Naive B cell (primary cell): ENCODE results near the gene LNX1. TPM values are rescaled to one million over a fixed set of nuclear protein-coding genes. Genes with fewer than 3 reads are reported as not detected.

ENCODE experiments used
- ATAC-seq, 2 donors: fragments of 150-1000 bp; cut with Tn5 transposase; 2 replicates each; pipeline ENCODE4 v1.10.0; 2021; ENCODE audit warnings: low read depth in 2 of 2, mild to moderate bottlenecking in 2 of 2, moderate library complexity in 2 of 2
- DNase-seq: peaks from one replicate; pipeline ENCODE4 v3.0.0; 2022
- H3K27ac Mint-ChIP-seq, 6 donors: one replicate each; pipeline ENCODE4 v1.8.0; 2020 to 2022; ENCODE audit warnings: mild to moderate bottlenecking in 6 of 6, mixed read lengths in 6 of 6, moderate library complexity in 5 of 6, inconsistent platforms in 2 of 6
- H3K27me3 Mint-ChIP-seq, 3 donors: one replicate each; pipeline ENCODE4 v1.8.0; 2021 to 2022; ENCODE audit warnings: mixed read lengths in 3 of 3, mild to moderate bottlenecking in 1 of 3
- H3K36me3 Mint-ChIP-seq, 2 donors: one replicate each; pipeline ENCODE4 v1.8.0; 2020 to 2022; ENCODE audit warnings: mixed read lengths in 2 of 2, inconsistent platforms in 1 of 2, mild to moderate bottlenecking in 1 of 2
- H3K4me1 Mint-ChIP-seq, 3 donors: one replicate each; pipeline ENCODE4 v1.8.0; 2020 to 2022; ENCODE audit warnings: mixed read lengths in 3 of 3, inconsistent platforms in 1 of 3, mild to moderate bottlenecking in 1 of 3, moderate library complexity in 1 of 3
- H3K4me3 Mint-ChIP-seq, 8 donors: one replicate each; pipeline ENCODE4 v1.8.0; 2020 to 2022; ENCODE audit warnings: mild to moderate bottlenecking in 8 of 8, mixed read lengths in 8 of 8, moderate library complexity in 8 of 8, inconsistent platforms in 2 of 8
- H3K9me3 Mint-ChIP-seq, 7 donors: one replicate each; pipeline ENCODE4 v1.8.0; 2020 to 2022; ENCODE audit warnings: mixed read lengths in 7 of 7, mild to moderate bottlenecking in 5 of 7, inconsistent platforms in 2 of 7, moderate library complexity in 1 of 7
- polyA plus RNA-seq, 6 donors: library from polyadenylated mRNA; unstranded; fragments of 300-500 nt; fragmentation: Illumina TruSeq; gene quantifications; one replicate each; pipeline ENCODE4 v1.2.3, GENCODE V29; 2021; ENCODE audit warnings: low read depth in 6 of 6

The LNX1 gene
- polyA plus RNA-seq, 6 donors from 2014 or later: 0.09 to 0.67 (median 0.49) TPM; not detected in 1

DNA sequence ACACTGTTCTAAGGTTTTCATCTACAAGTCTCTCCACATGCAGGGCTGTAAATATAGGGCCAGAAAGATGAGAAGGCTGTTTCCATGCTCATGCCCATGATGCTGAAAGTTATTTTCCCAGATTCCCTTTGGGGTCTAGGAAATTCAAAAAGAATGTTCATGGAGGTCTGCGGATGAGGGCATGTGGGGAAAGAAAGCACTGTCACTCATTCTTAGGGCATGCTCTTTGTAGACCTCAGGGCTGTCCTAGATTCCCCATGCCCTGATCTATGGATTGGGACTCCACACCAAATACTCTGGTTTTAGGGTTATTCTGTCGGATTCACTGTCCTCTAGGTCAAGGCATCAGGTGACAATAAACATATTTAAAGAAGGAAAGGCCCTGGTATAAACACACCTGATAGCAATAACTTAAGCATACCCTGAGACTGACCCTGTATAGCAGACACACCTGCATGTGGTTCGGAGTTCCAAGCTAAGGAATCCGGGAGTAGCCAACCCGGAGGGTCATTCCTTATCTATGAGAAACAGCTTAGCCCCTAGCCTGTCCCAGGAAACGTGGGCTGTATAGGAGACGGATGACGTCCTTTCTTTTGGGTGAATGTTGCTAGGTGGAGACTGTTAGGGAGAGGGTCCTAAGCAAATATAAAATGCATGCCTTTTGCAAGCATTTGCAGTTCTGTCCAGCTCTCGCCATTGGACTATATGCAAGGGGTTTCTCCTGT is 37.6 kb downstream of the LNX1 start:
- no peaks in the 10 kb centered on the region for H3K4me1 Mint-ChIP-seq
- H3K36me3 Mint-ChIP-seq: no peaks in the 10 kb centered on the region
- peaks cover 0 to 20% (median 5%) of the 10 kb centered on the region in 7 donors for H3K9me3 Mint-ChIP-seq
- DNase-seq (no peak), ATAC-seq (no peak)
- H3K27me3 Mint-ChIP-seq: peaks cover 0 to 8% (median 7%) of the 10 kb centered on the region in 3 donors
- H3K27ac Mint-ChIP-seq: peak overlapping the region in 1 of 6 donors; percentile 35
- H3K4me3 Mint-ChIP-seq: no peak overlapping the region

DNA sequence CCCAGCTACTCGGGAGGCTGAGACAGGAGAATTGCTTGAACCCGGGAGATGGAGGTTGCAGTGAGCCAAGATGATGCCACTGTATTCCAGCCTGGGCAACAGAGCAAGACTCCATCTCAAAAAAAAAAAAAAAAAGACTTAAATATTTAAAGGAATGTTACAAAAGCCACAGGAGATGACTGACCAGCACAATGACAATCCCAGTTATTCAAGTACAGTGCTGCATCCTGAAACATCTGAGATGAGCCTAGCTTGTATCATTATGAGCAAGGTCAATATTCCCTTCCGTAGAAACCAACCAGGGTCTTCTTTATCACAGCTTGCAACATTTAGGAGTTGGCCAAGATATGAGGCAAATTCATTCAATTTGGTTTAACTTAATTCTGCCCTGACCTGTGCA is 38.6 kb downstream of the LNX1 start:
- Mint-ChIP-seq H3K9me3 (peaks cover 0 to 26% (median 8%) of the 10 kb centered on the region in 7 donors), H3K36me3 (no peaks in the 10 kb centered on the region), H3K4me3 (no peak overlapping the region), H3K27me3 (peaks cover 0 to 12% (median 6%) of the 10 kb centered on the region in 3 donors), H3K27ac (no peak overlapping the region), H3K4me1 (no peaks in the 10 kb centered on the region)
- DNase-seq (no peak), ATAC-seq (no peak)

DNA sequence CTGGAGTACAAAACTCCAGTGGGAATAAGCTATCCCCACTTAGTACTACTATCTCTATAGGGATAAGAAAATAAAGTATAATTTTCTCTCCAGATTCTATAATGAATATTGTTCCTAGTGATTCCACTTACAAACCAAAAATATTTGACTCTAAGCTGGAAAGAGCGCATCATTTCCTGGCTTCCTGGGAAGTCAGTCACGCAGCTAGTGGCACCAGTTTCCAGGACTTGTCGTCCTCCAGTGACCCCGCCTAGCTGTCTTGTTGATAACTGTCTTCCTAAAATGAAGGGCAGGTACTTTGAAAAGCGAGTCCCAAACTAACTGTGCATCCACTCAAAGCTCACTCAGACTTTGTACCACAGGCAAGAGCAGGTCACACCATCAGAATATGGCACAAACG is 39.3 kb downstream of the LNX1 start:
- Mint-ChIP-seq H3K4me3 (no peak overlapping the region), H3K27me3 (peaks cover under 1 to 17% (median 6%) of the 10 kb centered on the region in 3 donors), H3K27ac (no peak overlapping the region), H3K4me1 (no peaks in the 10 kb centered on the region), H3K9me3 (peaks cover 0 to 26% (median 11%) of the 10 kb centered on the region in 7 donors), H3K36me3 (no peaks in the 10 kb centered on the region)
- no peak for DNase-seq
- no peak for ATAC-seq

DNA sequence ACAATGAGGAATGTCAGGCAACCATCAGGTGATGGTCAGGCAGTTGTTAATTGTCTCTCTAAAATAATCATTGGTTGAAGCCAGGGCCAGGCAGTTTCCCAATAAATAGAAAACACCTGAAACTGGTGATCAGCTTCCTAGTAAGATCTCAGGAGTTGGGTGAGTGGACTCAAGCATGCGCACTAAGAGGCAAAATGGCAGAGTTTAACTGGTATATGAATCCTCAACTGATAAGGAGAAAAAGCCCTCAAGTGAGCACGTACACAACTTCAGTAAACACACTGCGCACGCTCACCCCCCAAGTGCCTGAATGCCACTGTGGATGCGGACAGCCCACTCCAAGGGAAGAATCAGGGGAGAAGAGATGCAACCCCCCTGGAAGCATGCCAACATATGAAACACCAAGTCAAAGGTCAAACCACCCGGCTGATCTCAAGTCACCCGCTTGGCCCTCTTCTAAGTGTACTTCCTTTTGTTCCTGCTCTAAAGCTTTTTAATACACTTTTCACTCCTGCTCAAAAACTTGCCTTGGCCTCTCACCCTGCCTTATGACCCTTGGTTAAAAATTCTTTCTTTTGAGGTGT is 39.9 kb downstream of the LNX1 start:
- Mint-ChIP-seq H3K4me1 (no peaks in the 10 kb centered on the region), H3K27me3 (peaks cover 6 to 18% (median 7%) of the 10 kb centered on the region in 3 donors), H3K9me3 (peaks cover 0 to 26% (median 11%) of the 10 kb centered on the region in 7 donors), H3K36me3 (no peaks in the 10 kb centered on the region), H3K4me3 (no peak overlapping the region), H3K27ac (no peak overlapping the region)
- ATAC-seq (no peak), DNase-seq (no peak)

DNA sequence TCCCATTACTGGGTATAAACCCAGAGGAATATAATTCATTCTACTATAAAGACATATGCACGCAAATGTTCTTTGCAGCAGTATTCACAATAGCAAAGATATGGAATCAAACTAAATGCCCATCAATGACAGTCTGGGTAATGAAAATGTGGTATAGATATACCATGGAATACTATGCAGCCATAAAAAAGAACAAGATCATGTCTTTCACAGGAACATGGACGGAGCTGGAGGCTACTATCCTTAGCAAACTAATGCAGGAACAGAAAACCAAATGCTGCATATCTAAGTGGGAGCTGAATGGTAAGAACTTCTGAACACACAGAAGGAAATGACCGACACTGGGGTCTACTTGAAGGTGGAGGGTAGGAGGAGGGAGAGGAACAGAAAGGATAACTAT is 42.6 kb downstream of the LNX1 start:
- no peaks in the 10 kb centered on the region for H3K36me3 Mint-ChIP-seq
- no peak overlapping the region for H3K27ac Mint-ChIP-seq
- H3K4me1 Mint-ChIP-seq: no peaks in the 10 kb centered on the region
- no peak overlapping the region for H3K4me3 Mint-ChIP-seq
- DNase-seq (no peak), ATAC-seq (no peak)
- peaks cover 8 to 14% (median 11%) of the 10 kb centered on the region in 3 donors for H3K27me3 Mint-ChIP-seq
- peaks cover 0 to 26% (median 11%) of the 10 kb centered on the region in 7 donors for H3K9me3 Mint-ChIP-seq

DNA sequence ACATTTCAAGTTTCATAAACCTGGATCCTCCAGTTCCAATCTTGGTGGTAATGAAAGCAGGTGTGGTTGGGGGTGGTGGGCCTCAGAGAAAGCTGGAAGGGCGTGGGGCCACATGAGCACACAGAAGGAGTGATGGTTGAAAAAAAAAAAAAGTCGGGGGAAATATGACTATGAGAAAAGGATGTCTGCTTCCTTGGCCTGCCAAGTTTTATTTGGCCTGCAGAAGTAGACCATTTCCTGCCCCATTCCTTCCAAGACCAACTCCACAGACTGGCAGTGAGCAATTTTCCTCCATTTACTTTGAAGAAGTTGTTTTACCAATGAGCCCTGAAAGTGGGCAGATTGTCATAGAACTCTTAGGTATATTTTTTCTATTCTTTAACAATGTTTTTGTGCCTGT is 43.3 kb downstream of the LNX1 start:
- no peak overlapping the region for H3K4me3 Mint-ChIP-seq
- no peaks in the 10 kb centered on the region for H3K36me3 Mint-ChIP-seq
- H3K27me3 Mint-ChIP-seq: peaks cover 8 to 17% (median 12%) of the 10 kb centered on the region in 3 donors
- ATAC-seq (no peak), DNase-seq (no peak)
- H3K27ac Mint-ChIP-seq: no peak overlapping the region
- no peaks in the 10 kb centered on the region for H3K4me1 Mint-ChIP-seq
- H3K9me3 Mint-ChIP-seq: peaks cover 0 to 26% (median 11%) of the 10 kb centered on the region in 7 donors

DNA sequence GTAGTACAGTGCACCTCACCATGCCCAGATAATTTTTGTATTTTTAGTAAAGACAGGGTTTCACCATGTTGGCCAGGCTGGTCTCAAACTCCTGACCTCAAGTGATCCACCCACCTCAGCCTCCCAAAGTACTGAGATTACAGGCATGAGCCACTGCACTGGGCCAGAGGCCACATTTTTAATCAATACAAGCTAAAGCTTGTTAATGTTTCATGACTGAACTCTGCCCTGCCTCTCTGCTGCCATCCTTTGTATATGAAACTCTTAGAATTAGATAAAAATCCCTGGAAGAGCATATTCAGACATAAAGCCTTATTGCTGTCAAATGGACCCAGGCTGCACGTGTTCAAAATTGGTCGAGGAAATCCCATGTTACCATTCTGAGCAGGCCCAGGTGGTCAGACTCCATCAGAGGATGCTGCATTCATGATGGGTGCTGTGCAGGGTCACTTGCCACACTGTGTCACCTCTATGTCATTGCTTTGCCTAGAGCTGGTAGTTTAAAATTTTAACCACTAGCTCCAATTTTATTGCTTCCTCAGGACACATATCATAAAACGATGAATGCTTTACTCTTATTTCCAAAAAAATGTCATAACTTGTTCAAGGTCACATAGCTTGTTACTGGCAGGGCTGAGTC is 45.2 kb downstream of the LNX1 start:
- DNase-seq: no peak
- no peak for ATAC-seq
- Mint-ChIP-seq H3K9me3 (peaks cover 0 to 15% (median 8%) of the 10 kb centered on the region in 7 donors), H3K27ac (no peak overlapping the region), H3K36me3 (no peaks in the 10 kb centered on the region), H3K4me1 (no peaks in the 10 kb centered on the region), H3K4me3 (no peak overlapping the region), H3K27me3 (peaks cover 12 to 21% (median 17%) of the 10 kb centered on the region in 3 donors)

DNA sequence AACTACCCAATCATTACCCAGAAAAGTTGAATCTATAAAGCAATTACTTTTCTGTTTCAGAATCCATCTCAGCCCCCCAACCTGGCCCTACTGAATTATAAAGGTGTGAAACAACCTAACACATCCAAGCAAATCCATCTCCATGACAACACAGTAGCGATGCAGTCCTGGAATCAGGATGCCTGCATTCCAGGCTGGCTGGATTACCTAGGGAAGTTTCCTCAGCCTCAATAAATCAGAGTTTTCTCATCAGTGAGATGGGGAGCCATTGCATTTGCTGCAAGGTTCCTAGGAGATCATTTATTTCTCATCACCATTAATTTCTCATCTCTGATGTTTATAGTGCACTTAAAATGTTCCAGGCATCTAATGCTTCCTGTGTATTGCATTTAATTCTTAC is 46.0 kb downstream of the LNX1 start:
- DNase-seq: no peak
- Mint-ChIP-seq H3K27me3 (peaks cover 12 to 21% (median 17%) of the 10 kb centered on the region in 3 donors), H3K4me3 (no peak overlapping the region), H3K9me3 (peaks cover 0 to 14% (median 8%) of the 10 kb centered on the region in 7 donors), H3K4me1 (no peaks in the 10 kb centered on the region), H3K36me3 (no peaks in the 10 kb centered on the region), H3K27ac (no peak overlapping the region)
- ATAC-seq: no peak

DNA sequence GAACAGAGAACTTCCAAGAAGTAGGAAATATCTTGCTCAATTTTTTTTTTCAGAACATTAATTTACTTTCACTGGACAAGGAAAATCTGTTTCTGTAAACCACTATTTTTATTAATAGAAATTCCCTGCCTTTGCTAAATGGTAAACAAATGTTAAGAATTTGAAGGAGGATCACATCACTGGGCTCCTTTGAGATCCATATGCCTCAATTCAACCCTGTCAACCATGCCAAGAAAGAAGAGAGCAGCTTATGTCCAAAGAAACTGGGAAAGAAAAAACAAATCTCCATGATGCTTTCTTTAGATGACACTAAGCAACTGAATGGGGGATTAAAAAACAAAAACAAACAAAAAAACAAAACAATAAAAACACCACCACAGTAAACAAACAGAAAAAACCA is 47.7 kb downstream of the LNX1 start:
- DNase-seq (no peak), ATAC-seq (no peak)
- H3K27ac Mint-ChIP-seq: no peak overlapping the region
- H3K4me1 Mint-ChIP-seq: no peaks in the 10 kb centered on the region
- H3K27me3 Mint-ChIP-seq: peaks cover 12 to 21% (median 19%) of the 10 kb centered on the region in 3 donors
- no peaks in the 10 kb centered on the region for H3K36me3 Mint-ChIP-seq
- H3K9me3 Mint-ChIP-seq: peaks cover 0 to 5% (median 3%) of the 10 kb centered on the region in 7 donors
- no peak overlapping the region for H3K4me3 Mint-ChIP-seq

DNA sequence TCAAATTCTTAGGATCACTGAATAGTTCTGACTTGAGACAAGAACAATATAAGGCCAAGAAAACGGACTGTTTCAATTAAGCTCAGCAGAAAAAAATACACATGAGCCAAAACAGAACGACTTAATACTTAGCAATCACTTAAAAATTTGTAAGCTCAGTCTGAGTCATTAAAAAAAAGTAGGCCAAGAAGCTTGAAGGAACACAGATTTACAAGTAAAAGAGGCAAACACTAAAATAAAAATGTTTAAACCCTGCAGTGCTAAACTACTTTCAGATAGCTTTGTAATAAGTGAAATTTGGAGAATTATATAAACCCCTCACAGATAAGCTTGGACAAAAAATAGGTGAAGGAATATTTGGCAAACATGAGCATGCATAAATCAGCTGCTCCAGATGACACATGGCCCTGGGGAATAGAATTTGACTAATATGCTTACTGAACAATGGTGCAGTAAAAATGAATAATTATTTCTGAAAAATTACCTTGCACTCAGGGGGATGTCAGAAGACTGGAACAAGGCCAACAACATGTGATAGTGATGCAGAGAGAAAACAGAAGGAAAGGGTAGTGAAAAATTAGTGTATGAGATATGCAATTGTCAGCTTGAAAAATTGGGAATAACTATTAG is 49.6 kb downstream of the LNX1 start:
- no peaks in the 10 kb centered on the region for H3K36me3 Mint-ChIP-seq
- no peaks in the 10 kb centered on the region for H3K9me3 Mint-ChIP-seq
- no peak overlapping the region for H3K27ac Mint-ChIP-seq
- peaks cover 3 to 27% (median 27%) of the 10 kb centered on the region in 3 donors for H3K27me3 Mint-ChIP-seq
- DNase-seq: no peak
- H3K4me3 Mint-ChIP-seq: no peak overlapping the region
- H3K4me1 Mint-ChIP-seq: peaks cover 0 to under 1% (median 0%) of the 10 kb centered on the region in 3 donors
- no peak for ATAC-seq

DNA sequence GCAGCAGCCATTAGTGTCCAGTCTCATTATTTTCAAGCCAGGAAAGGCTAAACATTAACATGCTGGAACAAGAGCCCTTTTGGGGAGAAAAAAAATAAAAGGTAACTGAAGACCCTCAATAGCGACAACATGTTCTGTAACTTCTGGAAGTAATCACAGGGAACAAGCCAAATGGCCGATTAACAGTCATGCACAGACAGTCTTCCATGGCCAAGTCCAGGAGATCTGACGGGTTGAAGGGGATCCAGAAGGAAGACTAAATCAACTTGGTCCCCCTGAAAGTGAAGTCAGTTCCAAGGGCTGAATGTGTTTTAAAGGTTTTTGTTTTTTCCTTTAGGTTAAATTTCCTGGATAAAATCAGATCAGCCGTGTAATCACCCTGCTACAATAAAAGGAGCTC is 52.5 kb downstream of the LNX1 start:
- peaks cover 0 to 8% (median 7%) of the 10 kb centered on the region in 3 donors for H3K4me1 Mint-ChIP-seq
- ATAC-seq: no peak
- H3K27me3 Mint-ChIP-seq: peaks cover 11 to 32% (median 30%) of the 10 kb centered on the region in 3 donors
- DNase-seq: no peak
- H3K27ac Mint-ChIP-seq: no peak overlapping the region
- no peak overlapping the region for H3K4me3 Mint-ChIP-seq
- peaks cover 0 to 3% (median 0%) of the 10 kb centered on the region in 7 donors for H3K9me3 Mint-ChIP-seq
- no peaks in the 10 kb centered on the region for H3K36me3 Mint-ChIP-seq

DNA sequence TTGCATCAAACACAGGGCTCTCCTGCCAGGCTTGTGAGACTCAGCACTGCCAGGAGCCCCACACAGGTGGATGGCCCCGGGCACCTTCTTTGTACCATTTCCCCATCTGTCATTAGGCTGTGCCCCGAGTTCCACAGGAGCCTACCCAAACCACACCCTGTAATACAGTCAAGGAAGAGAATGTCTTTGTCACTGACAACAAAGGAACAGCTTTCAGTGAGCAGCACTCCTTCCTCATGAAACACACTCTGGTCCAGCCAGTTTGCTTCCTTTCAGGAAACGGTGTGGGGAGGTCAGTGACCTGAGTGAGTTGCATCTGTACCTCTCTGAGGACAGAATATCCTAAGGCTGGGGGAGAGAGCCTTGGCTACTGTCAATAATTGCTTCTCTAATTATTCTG is 53.7 kb downstream of the LNX1 start:
- no peak for ATAC-seq
- Mint-ChIP-seq H3K4me3 (no peak overlapping the region), H3K36me3 (no peaks in the 10 kb centered on the region), H3K27ac (peak overlapping the region in 1 of 6 donors; percentile 2), H3K27me3 (peaks cover 8 to 32% (median 29%) of the 10 kb centered on the region in 3 donors), H3K9me3 (peaks cover 0 to 3% (median 0%) of the 10 kb centered on the region in 7 donors), H3K4me1 (peaks cover 0 to 8% (median 7%) of the 10 kb centered on the region in 3 donors)
- DNase-seq: no peak

DNA sequence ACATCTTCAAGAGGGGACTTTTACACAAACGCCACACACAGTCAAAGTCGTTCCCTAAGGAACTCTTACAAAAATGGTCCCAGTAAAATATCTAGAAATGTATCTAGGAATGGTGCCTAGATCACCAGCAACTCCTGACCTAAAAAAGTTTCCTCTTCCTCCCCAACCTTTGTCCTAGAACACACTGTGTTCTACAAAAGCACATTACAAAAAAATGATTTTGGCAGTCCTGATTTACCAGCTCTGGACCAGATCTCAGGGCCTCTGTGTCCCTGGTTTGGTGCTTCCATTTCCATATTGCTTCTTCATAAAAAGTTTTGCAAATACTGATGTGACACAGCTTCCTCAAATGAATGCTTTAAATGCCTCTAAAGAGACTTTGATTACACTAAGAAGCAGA is 55.0 kb downstream of the LNX1 start:
- H3K4me3 Mint-ChIP-seq: peak overlapping the region in 2 of 8 donors; percentile 41 to 50
- H3K27me3 Mint-ChIP-seq: peaks cover 11 to 34% (median 18%) of the 10 kb centered on the region in 3 donors
- no peaks in the 10 kb centered on the region for H3K36me3 Mint-ChIP-seq
- DNase-seq (no peak), ATAC-seq (no peak)
- H3K27ac Mint-ChIP-seq: peak overlapping the region in 1 of 6 donors; percentile 12
- peaks cover 0 to 3% (median 0%) of the 10 kb centered on the region in 7 donors for H3K9me3 Mint-ChIP-seq
- peaks cover 0 to 8% (median 7%) of the 10 kb centered on the region in 3 donors for H3K4me1 Mint-ChIP-seq
